GM12878 (cell line): ENCODE measurements around the gene FOXP4. TPM values are rescaled to one million over a fixed set of nuclear protein-coding genes. Genes with fewer than 3 reads are reported as not detected.

Source experiments
- ATAC-seq: fragments of 200-7000 bp; cut with Tn5 transposase; 3 replicates; pipeline ENCODE4 v1.9.1; 2020; ENCODE audit warnings: mild to moderate bottlenecking, moderate library complexity
- BruUV-seq: library from RNA; stranded (reverse); fragments of 400-500 nt; replicated peaks from 2 replicates; lab custom pipeline; 2021; lab: Mats Ljungman, UMichigan
- CTCF ChIA-PET: fragments of 300-600 bp; sonication (Branson Sonifier 250); formaldehyde crosslinking; extraction: SDS; loops from one replicate; lab custom pipeline; 2021; ENCODE audit warnings: inconsistent platforms; lab: Yijun Ruan, JAX
- POLR2A ChIA-PET: fragments of 350-600 bp; formaldehyde crosslinking; extraction: SDS; loops from one replicate; lab custom pipeline; 2021; ENCODE audit warnings: inconsistent platforms; lab: Charles Lee
- RAD21 ChIA-PET: fragments of 300-600 bp; sonication (Branson Sonifier 250); formaldehyde crosslinking; loops from one replicate; lab custom pipeline; 2023; ENCODE audit warnings: antibody characterized with exemption; ENCODE audit not compliant: unreplicated experiment; lab: Charles Lee
- SMC1A ChIA-PET: fragments of 300-600 bp; sonication (Branson Sonifier 250); formaldehyde crosslinking; loops from one replicate; lab custom pipeline; 2023; ENCODE audit not compliant: unreplicated experiment, uncharacterized antibody; lab: Charles Lee
- DNase-seq: peaks from one replicate; pipeline ENCODE4 v3.0.0-alpha.2; 2011; ENCODE audit warnings: low read depth, low spot score
- FAIRE-seq: peaks from 3 replicates; lab custom pipeline; 2011; peaks lifted over from hg19 to GRCh38; lab: Jason Lieb, UNC
- H2AFZ ChIP-seq: 2 replicates; pipeline ENCODE4 v1.6.0; 2011; ENCODE audit warnings: low read depth, low read length, control low read depth; ENCODE audit not compliant: control insufficient read depth
- H3K27ac ChIP-seq: 2 replicates; pipeline ENCODE4 v1.5.1; 2011; ENCODE audit warnings: control low read depth; ENCODE audit not compliant: control insufficient read depth, insufficient read depth
- H3K27me3 ChIP-seq, 2 experiments: replicated peaks in 1 of 2; 2 replicates each; pipeline versions ENCODE4 v1.6.0 to v1.6.1; 2011; ENCODE audit warnings: low read length in 1 of 2; ENCODE audit not compliant: control insufficient read depth in 2 of 2, insufficient read depth in 2 of 2
- H3K36me3 ChIP-seq, 2 experiments: 2 replicates each; pipeline ENCODE4 v1.5.1; 2011; ENCODE audit warnings: low read length in 1 of 2; ENCODE audit not compliant: control insufficient read depth in 2 of 2, insufficient read depth in 2 of 2
- H3K4me1 ChIP-seq: 2 replicates; pipeline ENCODE4 v1.6.1; 2011; ENCODE audit warnings: mild to moderate bottlenecking, low read length, moderate library complexity, mixed read lengths; ENCODE audit not compliant: control insufficient read depth, insufficient read depth
- H3K4me2 ChIP-seq: 2 replicates; pipeline ENCODE4 v1.6.0; 2011; ENCODE audit warnings: control low read depth; ENCODE audit not compliant: control insufficient read depth, insufficient read depth
- H3K4me3 ChIP-seq: fragments of 200-600 bp; sonication (generic); 2 replicates; pipeline ENCODE4 v1.5.1; 2016
- H3K79me2 ChIP-seq: 2 replicates; pipeline ENCODE4 v1.6.0; 2011; ENCODE audit warnings: low read length; ENCODE audit not compliant: control insufficient read depth, insufficient read depth
- H3K9ac ChIP-seq: 2 replicates; pipeline ENCODE4 v1.8.0; 2011; ENCODE audit warnings: low read length, control low read depth, mixed read lengths; ENCODE audit not compliant: control insufficient read depth, insufficient read depth
- H3K9me3 ChIP-seq: replicated peaks from 3 replicates; pipeline ENCODE4 v1.5.1; 2011; ENCODE audit warnings: mild to moderate bottlenecking, low read length; ENCODE audit not compliant: control insufficient read depth, insufficient read depth
- H4K20me1 ChIP-seq: 2 replicates; pipeline ENCODE4 v1.6.0; 2011; ENCODE audit not compliant: control insufficient read depth, insufficient read depth
- EGR1 ChIP-seq, 2 experiments: IDR thresholded peaks; 1 replicate in 1 of 2; 2 replicates in 1 of 2; pipeline ENCODE4 v1.6.1; 2011 to 2012; ENCODE audit warnings: low read depth in 2 of 2, low read length in 2 of 2, borderline replicate concordance in 1 of 2, mild to moderate bottlenecking in 1 of 2, moderate library complexity in 1 of 2
- MEF2A ChIP-seq: IDR thresholded peaks from 2 replicates; pipeline ENCODE4 v1.6.1; 2011; ENCODE audit warnings: low read depth, mild to moderate bottlenecking, low read length, moderate library complexity; ENCODE audit not compliant: insufficient read depth
- MTA3 ChIP-seq: IDR thresholded peaks from 2 replicates; pipeline ENCODE4 v1.6.1; 2012; ENCODE audit warnings: low read length, inconsistent platforms, borderline replicate concordance
- ZSCAN29 ChIP-seq: fragments of 450-650 bp; IDR thresholded peaks from 2 replicates; pipeline ENCODE4 v1.6.1; 2017; ENCODE audit warnings: mild to moderate bottlenecking, moderate library complexity
- WGBS: methylation state at CpG from one replicate; pipeline ENCODE4 v1.1.6; 2016; ENCODE audit warnings: low lambda C conversion rate; ENCODE audit not compliant: insufficient replicate concordance, insufficient coverage; ENCODE audit errors: missing lambda C conversion rate; 5-methylcytosine and 5-hydroxymethylcytosine counted together
- in situ Hi-C: fragments of 300-500 bp; cut with MboI; formaldehyde crosslinking; loops from 9 replicates; pipeline ENCODE4 v1.14.3; 2018; ENCODE audit warnings: mixed read lengths
- intact Hi-C: fragments of 100-400 bp; cut with micrococcal nuclease; formaldehyde crosslinking; loops from one replicate; pipeline ENCODE4 v1.14.2; 2022; ENCODE audit not compliant: unreplicated experiment
- polyA plus RNA-seq, 11 experiments: library from polyadenylated mRNA; depleted of rRNA in 4 of 11; unstranded in 6 of 11; stranded (reverse) in 5 of 11; fragments of >200 nt; fragmentation: Nextera tagmentation in 4 of 11; fragmentation: Illumina TruSeq in 1 of 11; extraction: Ambion mirVana in 4 of 11; extraction: Trizol in 1 of 11; gene quantifications; 1 replicate in 1 of 11; 2 replicates in 10 of 11; pipeline versions ENCODE4 v1.2.1 to v1.2.3, GENCODE V29; 2011 to 2016; ENCODE audit warnings: inconsistent platforms in 2 of 11, missing spikeins in 2 of 11, low read depth in 1 of 11
- total RNA-seq, 4 experiments: library from RNA; depleted of rRNA in 3 of 4; stranded (reverse); fragments of >200 nt in 3 of 4; fragmentation: Illumina TruSeq in 1 of 4; extraction: Trizol in 1 of 4; gene quantifications; 2 replicates each; pipeline versions ENCODE4 v1.2.1 to v1.2.3, GENCODE V29; 2013 to 2021
- TF ChIP-seq, protein P1 (sequence below): fragments of 450-650 bp; formaldehyde crosslinking; IDR thresholded peaks from 2 replicates; pipeline ENCODE4 v1.5.0; 2022; ENCODE audit warnings: mild to moderate bottlenecking, missing genetic modification characterization

The FOXP4 gene
- total and polyA plus RNA-seq, 10 of the 15 experiments (the other 5 are each of a cell fraction or from before 2014, with no cell fraction given), result 0.31 to 46.1 (median 2.3) TPM

- 88% methylated on average over 11 of the region's 11 CpGs for WGBS
- POLR2A ChIA-PET, result no interaction called here
- no peak overlapping the region for H3K4me3 ChIP-seq
- no peak for FAIRE-seq
- RAD21 ChIA-PET, result interaction anchor here (7.8 kb wide), 1 partner anchor 134 kb away, joined by 57 read pairs; no protein-coding TSS in a partner anchor
- no peak for DNase-seq
- no peak overlapping the region for H3K9ac ChIP-seq
- SMC1A ChIA-PET, result interaction anchor here (2.0 kb wide), 1 partner anchor 171 kb away, joined by 7 read pairs; no protein-coding TSS in a partner anchor
- H3K36me3 ChIP-seq, result peaks cover 2% of the 10 kb centered on the region in 2 experiments; a peak in 3 of 4 replicates
- CTCF ChIA-PET, result interaction anchor here (0.7 to 1.5 kb wide), 5 partner anchors 85 to 176 kb away, joined by 3 to 5 read pairs (median 4); no protein-coding TSS in a partner anchor
- H3K79me2 ChIP-seq, result no peaks in the 10 kb centered on the region
- H3K27ac ChIP-seq, result no peak overlapping the region
- TF ChIP-seq, protein P1, sequence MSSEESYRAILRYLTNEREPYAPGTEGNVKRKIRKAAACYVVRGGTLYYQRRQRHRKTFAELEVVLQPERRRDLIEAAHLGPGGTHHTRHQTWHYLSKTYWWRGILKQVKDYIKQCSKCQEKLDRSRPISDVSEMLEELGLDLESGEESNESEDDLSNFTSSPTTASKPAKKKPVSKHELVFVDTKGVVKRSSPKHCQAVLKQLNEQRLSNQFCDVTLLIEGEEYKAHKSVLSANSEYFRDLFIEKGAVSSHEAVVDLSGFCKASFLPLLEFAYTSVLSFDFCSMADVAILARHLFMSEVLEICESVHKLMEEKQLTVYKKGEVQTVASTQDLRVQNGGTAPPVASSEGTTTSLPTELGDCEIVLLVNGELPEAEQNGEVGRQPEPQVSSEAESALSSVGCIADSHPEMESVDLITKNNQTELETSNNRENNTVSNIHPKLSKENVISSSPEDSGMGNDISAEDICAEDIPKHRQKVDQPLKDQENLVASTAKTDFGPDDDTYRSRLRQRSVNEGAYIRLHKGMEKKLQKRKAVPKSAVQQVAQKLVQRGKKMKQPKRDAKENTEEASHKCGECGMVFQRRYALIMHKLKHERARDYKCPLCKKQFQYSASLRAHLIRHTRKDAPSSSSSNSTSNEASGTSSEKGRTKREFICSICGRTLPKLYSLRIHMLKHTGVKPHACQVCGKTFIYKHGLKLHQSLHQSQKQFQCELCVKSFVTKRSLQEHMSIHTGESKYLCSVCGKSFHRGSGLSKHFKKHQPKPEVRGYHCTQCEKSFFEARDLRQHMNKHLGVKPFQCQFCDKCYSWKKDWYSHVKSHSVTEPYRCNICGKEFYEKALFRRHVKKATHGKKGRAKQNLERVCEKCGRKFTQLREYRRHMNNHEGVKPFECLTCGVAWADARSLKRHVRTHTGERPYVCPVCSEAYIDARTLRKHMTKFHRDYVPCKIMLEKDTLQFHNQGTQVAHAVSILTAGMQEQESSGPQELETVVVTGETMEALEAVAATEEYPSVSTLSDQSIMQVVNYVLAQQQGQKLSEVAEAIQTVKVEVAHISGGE, result no peak
- no peak for TF ChIP-seq MEF2A
- no peak for TF ChIP-seq ZSCAN29
- no peak for TF ChIP-seq MTA3
- TF ChIP-seq EGR1 (IDR thresholded peaks at IDR 0.05; ENCODE audit: borderline replicate concordance in 1 of 2, low read depth in 2 of 2, low read length in 2 of 2), result no peak
- in situ Hi-C loops, result no loop called here
- H4K20me1 ChIP-seq, result no peaks in the 10 kb centered on the region
- H3K4me1 ChIP-seq, result no peaks in the 10 kb centered on the region
- no TSS peak for BruUV-seq
- no peak overlapping the region for H3K4me2 ChIP-seq
- no peak for ATAC-seq
- H2AFZ ChIP-seq, result no peak overlapping the region
- no peaks in the 10 kb centered on the region for H3K27me3 ChIP-seq
- no peaks in the 10 kb centered on the region for H3K9me3 ChIP-seq
- intact Hi-C loops, result no loop called here
Observed at GRCh38 chr6:41596807-41597206, 50.6 kb downstream of the FOXP4 start.
